SK-N-SH (cell line): Measurements from ENCODE around the gene CYB5D1. TPM values are rescaled to one million over a fixed set of nuclear protein-coding genes. Genes with fewer than 3 reads are reported as not detected.

Experiments
- CTCF ChIA-PET: fragments of 300-600, 350-600 bp; formaldehyde crosslinking; extraction: SDS; loops from one replicate; lab custom pipeline; 2021; lab: Yijun Ruan, JAX
- POLR2A ChIA-PET: fragments of 350-600 bp; sonication (Branson Sonifier 250); formaldehyde crosslinking; extraction: SDS; loops from one replicate; lab custom pipeline; 2020; ENCODE audit warnings: antibody characterized with exemption, inconsistent platforms; lab: Yijun Ruan, JAX
- DNase-seq: peaks from one replicate; pipeline ENCODE4 v3.0.0; 2012
- H2AFZ ChIP-seq: fragments of 200-600 bp; sonication (generic); 2 replicates; pipeline ENCODE4 v1.8.1; 2016; ENCODE audit warnings: antibody characterized with exemption, mild to moderate bottlenecking, low read depth
- H3F3A ChIP-seq: fragments of 200-600 bp; sonication (generic); replicated peaks from 2 replicates; pipeline ENCODE3; 2016; ENCODE audit warnings: antibody characterized with exemption, mild to moderate bottlenecking; ENCODE audit not compliant: insufficient read depth
- H3K27ac ChIP-seq, 2 experiments: fragments of 200-500 bp in 1 of 2; fragments of 200-600 bp in 1 of 2; sonication (Bioruptor generic) in 1 of 2; sonication (generic), shearing (Covaris generic) in 1 of 2; 2 replicates each; pipeline versions ENCODE4 v1.5.1 to v1.6.1; 2014 to 2016; ENCODE audit warnings: low read depth in 2 of 2, inconsistent platforms in 1 of 2, low read length in 1 of 2, mild to moderate bottlenecking in 1 of 2, mixed read lengths in 1 of 2
- H3K27me3 ChIP-seq: fragments of 200-600 bp; sonication (generic), shearing (Covaris generic); 2 replicates; pipeline ENCODE4 v1.6.1; 2016; ENCODE audit warnings: mixed run types; ENCODE audit not compliant: insufficient read depth
- H3K36me3 ChIP-seq, 2 experiments: fragments of 200-500 bp in 1 of 2; fragments of 200-600 bp in 1 of 2; sonication (Bioruptor generic) in 1 of 2; sonication (generic) in 1 of 2; replicated peaks in 1 of 2; 2 replicates each; pipeline versions ENCODE3 to v1.5.1; 2014 to 2016; ENCODE audit warnings: low read length in 1 of 2, mild to moderate bottlenecking in 1 of 2; ENCODE audit not compliant: insufficient read depth in 2 of 2, control insufficient read depth in 1 of 2
- H3K4me1 ChIP-seq, 2 experiments: fragments of 200-500 bp in 1 of 2; fragments of 200-600 bp in 1 of 2; sonication (Bioruptor generic) in 1 of 2; sonication (generic), shearing (Covaris generic) in 1 of 2; 2 replicates each; pipeline versions ENCODE4 v1.5.1 to v1.6.1; 2014 to 2016; ENCODE audit warnings: low read depth in 1 of 2, low read length in 1 of 2, mixed run types in 1 of 2; ENCODE audit not compliant: insufficient read depth in 2 of 2, control insufficient read depth in 1 of 2
- H3K4me2 ChIP-seq: fragments of 200-600 bp; sonication (generic), shearing (Covaris generic); 2 replicates; pipeline ENCODE4 v1.6.1; 2017; ENCODE audit warnings: mixed run types
- H3K4me3 ChIP-seq, 2 experiments: fragments of 200-500 bp in 1 of 2; fragments of 200-600 bp in 1 of 2; sonication (Bioruptor generic) in 1 of 2; sonication (generic), shearing (Covaris generic) in 1 of 2; 2 replicates each; pipeline versions ENCODE4 v1.5.1 to v1.8.1; 2014 to 2016; ENCODE audit warnings: low read depth in 2 of 2, inconsistent platforms in 1 of 2, low read length in 1 of 2, mild to moderate bottlenecking in 1 of 2, mixed read lengths in 1 of 2, moderate library complexity in 1 of 2
- H3K79me2 ChIP-seq: fragments of 200-600 bp; sonication (generic); 2 replicates; pipeline ENCODE4 v1.8.1; 2017; ENCODE audit warnings: mild to moderate bottlenecking; ENCODE audit not compliant: insufficient read depth
- H3K9ac ChIP-seq: fragments of 200-600 bp; sonication (generic); 2 replicates; pipeline ENCODE4 v1.6.1; 2017; ENCODE audit warnings: mixed run types
- H3K9me2 ChIP-seq: fragments of 200-600 bp; sonication (generic); 2 replicates; pipeline ENCODE4 v1.6.1; 2017; ENCODE audit warnings: mixed run types
- H3K9me3 ChIP-seq: fragments of 200-600 bp; sonication (generic); 2 replicates; pipeline ENCODE4 v1.6.1; 2017; ENCODE audit warnings: mixed run types, mild to moderate bottlenecking, moderate library complexity
- H4K20me1 ChIP-seq: fragments of 200-600 bp; sonication (generic); 2 replicates; pipeline ENCODE4 v1.6.1; 2017; ENCODE audit warnings: mild to moderate bottlenecking, mixed run types; ENCODE audit not compliant: insufficient read depth
- ELF1 ChIP-seq: IDR thresholded peaks from 2 replicates; pipeline ENCODE4 v1.4.0; 2012
- EP300 ChIP-seq, 2 experiments: IDR thresholded peaks; 2 replicates each; pipeline versions ENCODE4 v1.4.0 to v1.6.1; 2012; ENCODE audit warnings: borderline replicate concordance in 1 of 2, low read depth in 1 of 2, low read length in 1 of 2
- EZH2phosphoT487 ChIP-seq: fragments of 200-600 bp; sonication (generic); IDR thresholded peaks from 2 replicates; pipeline ENCODE4 v1.6.1; 2017; ENCODE audit warnings: low read depth, mixed run types, mild to moderate bottlenecking, antibody characterized with exemption, moderate library complexity, borderline replicate concordance
- IRF3 ChIP-seq: fragments of 150-350 bp; IDR thresholded peaks from 2 replicates; pipeline ENCODE4 v1.6.1; 2016; ENCODE audit warnings: mild to moderate bottlenecking, low read depth, low read length
- JUND ChIP-seq: IDR thresholded peaks from 2 replicates; pipeline ENCODE4 v1.4.0; 2012
- MEF2A ChIP-seq: IDR thresholded peaks from 2 replicates; pipeline ENCODE4 v1.4.0; 2012; ENCODE audit warnings: low read depth, borderline replicate concordance
- MXI1 ChIP-seq: IDR thresholded peaks from 2 replicates; pipeline ENCODE4 v1.6.1; 2012; ENCODE audit warnings: mild to moderate bottlenecking, low read depth, low read length, improper control_type of control experiment
- POLR2AphosphoS5 ChIP-seq: IDR thresholded peaks from 2 replicates; pipeline ENCODE4 v1.6.1; 2012; ENCODE audit warnings: low read depth, low read length
- RAD21 ChIP-seq: IDR thresholded peaks from 2 replicates; pipeline ENCODE4 v1.6.1; 2012; ENCODE audit warnings: mild to moderate bottlenecking, low read length
- RCOR1 ChIP-seq: fragments of 150-350 bp; IDR thresholded peaks from 2 replicates; pipeline ENCODE4 v1.6.1; 2017; ENCODE audit warnings: antibody characterized with exemption, low read length
- REST ChIP-seq: IDR thresholded peaks from 2 replicates; pipeline ENCODE4 v1.6.1; 2012; ENCODE audit warnings: mild to moderate bottlenecking, low read depth, low read length, moderate library complexity
- SIN3A ChIP-seq: IDR thresholded peaks from 2 replicates; pipeline ENCODE4 v1.6.1; 2012; ENCODE audit warnings: low read depth, mild to moderate bottlenecking, low read length, moderate library complexity, borderline replicate concordance
- SMC3 ChIP-seq: IDR thresholded peaks from 2 replicates; pipeline ENCODE4 v1.6.1; 2012; ENCODE audit warnings: low read depth, low read length, improper control_type of control experiment
- TEAD4 ChIP-seq: IDR thresholded peaks from 2 replicates; pipeline ENCODE4 v1.4.0; 2012; ENCODE audit warnings: mild to moderate bottlenecking, borderline replicate concordance; ENCODE audit not compliant: insufficient read depth
- YY1 ChIP-seq: IDR thresholded peaks from 2 replicates; pipeline ENCODE4 v1.4.0; 2012; ENCODE audit warnings: low read depth, mild to moderate bottlenecking
- WGBS: methylation state at CpG from one replicate; pipeline ENCODE4 v1.1.6; 2017; ENCODE audit warnings: low lambda C conversion rate; 5-methylcytosine and 5-hydroxymethylcytosine counted together
- polyA plus RNA-seq, 3 experiments: library from polyadenylated mRNA; depleted of rRNA; stranded (reverse); fragments of >200 nt; gene quantifications; 2 replicates each; pipeline ENCODE4 v1.2.3, GENCODE V29; 2012
- TF ChIP-seq, protein P1 (sequence below): IDR thresholded peaks from 2 replicates; pipeline ENCODE4 v1.4.0; 2012; ENCODE audit warnings: low read depth, borderline replicate concordance
- TF ChIP-seq, protein P2 (sequence below): IDR thresholded peaks from 2 replicates; pipeline ENCODE4 v1.4.0; 2012; ENCODE audit warnings: low read depth

CYB5D1 gene
- polyA plus RNA-seq, 1 of the 3 experiments (the other 2 are of a cell fraction): 8.8 TPM

GRCh38 chr17:7853691-7854038 is 4.1 kb upstream of the CYB5D1 start (continued):
- TF ChIP-seq, protein P1, sequence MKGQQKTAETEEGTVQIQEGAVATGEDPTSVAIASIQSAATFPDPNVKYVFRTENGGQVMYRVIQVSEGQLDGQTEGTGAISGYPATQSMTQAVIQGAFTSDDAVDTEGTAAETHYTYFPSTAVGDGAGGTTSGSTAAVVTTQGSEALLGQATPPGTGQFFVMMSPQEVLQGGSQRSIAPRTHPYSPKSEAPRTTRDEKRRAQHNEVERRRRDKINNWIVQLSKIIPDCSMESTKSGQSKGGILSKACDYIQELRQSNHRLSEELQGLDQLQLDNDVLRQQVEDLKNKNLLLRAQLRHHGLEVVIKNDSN: no peak
- TF ChIP-seq, all 33 proteins: peak for 0

- no peak overlapping the region for H3K27ac ChIP-seq
- no peak overlapping the region for H3K4me2 ChIP-seq
Measured at GRCh38 chr17:7854078-7854777, 3.6 kb upstream of the CYB5D1 start.

More at GRCh38 chr17:7854078-7854777, 3.6 kb upstream of the CYB5D1 start:
- H3F3A ChIP-seq: peaks cover 37% of the 10 kb centered on the region
- peaks cover 26% of the 10 kb centered on the region for H4K20me1 ChIP-seq
- no peaks in the 10 kb centered on the region for H3K9me3 ChIP-seq
- DNase-seq: no peak
- no peak overlapping the region for H3K9ac ChIP-seq
- H3K36me3 ChIP-seq: peaks cover 33 to 53% of the 10 kb centered on the region in 2 experiments
- WGBS: 91% methylated on average over 31 of the region's 31 CpGs
- no peak for TF ChIP-seq SIN3A
- no peak for TF ChIP-seq MEF2A
- TF ChIP-seq RAD21: no peak
- TF ChIP-seq MXI1: no peak
- TF ChIP-seq ELF1: no peak
- TF ChIP-seq, protein P2, sequence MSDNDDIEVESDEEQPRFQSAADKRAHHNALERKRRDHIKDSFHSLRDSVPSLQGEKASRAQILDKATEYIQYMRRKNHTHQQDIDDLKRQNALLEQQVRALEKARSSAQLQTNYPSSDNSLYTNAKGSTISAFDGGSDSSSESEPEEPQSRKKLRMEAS: no peak
- no peak for TF ChIP-seq JUND
- TF ChIP-seq SMC3: no peak
- no peak for TF ChIP-seq IRF3
- no peak for TF ChIP-seq POLR2AphosphoS5
- no peak for TF ChIP-seq RCOR1
- no peak for TF ChIP-seq TEAD4
- TF ChIP-seq REST: no peak
- TF ChIP-seq EZH2phosphoT487: no peak
- no peak for TF ChIP-seq YY1
- TF ChIP-seq EP300 (IDR thresholded peaks at IDR 0.05; ENCODE audit: borderline replicate concordance in 1 of 2, low read depth in 1 of 2, low read length in 1 of 2): no peak
- no peak overlapping the region for H2AFZ ChIP-seq
- H3K4me1 ChIP-seq: peaks cover 21 to 43% of the 10 kb centered on the region in 2 experiments; a peak in 3 of 4 replicates
- ChIA-PET CTCF (interaction anchor here (0.8 to 5.2 kb wide), 4 partner anchors 19 to 111 kb away, joined by 3 to 44 read pairs (median 7); partner anchors contain the start of gene RNF227), POLR2A (no interaction called here)
- no peaks in the 10 kb centered on the region for H3K9me2 ChIP-seq
- no peaks in the 10 kb centered on the region for H3K27me3 ChIP-seq
- H3K79me2 ChIP-seq: peaks cover 10% of the 10 kb centered on the region; the same call in 1 of the 2 replicates
- no peak overlapping the region for H3K4me3 ChIP-seq
